ENCODE data around the gene PAPSS2.

Gene PAPSS2

DNA sequence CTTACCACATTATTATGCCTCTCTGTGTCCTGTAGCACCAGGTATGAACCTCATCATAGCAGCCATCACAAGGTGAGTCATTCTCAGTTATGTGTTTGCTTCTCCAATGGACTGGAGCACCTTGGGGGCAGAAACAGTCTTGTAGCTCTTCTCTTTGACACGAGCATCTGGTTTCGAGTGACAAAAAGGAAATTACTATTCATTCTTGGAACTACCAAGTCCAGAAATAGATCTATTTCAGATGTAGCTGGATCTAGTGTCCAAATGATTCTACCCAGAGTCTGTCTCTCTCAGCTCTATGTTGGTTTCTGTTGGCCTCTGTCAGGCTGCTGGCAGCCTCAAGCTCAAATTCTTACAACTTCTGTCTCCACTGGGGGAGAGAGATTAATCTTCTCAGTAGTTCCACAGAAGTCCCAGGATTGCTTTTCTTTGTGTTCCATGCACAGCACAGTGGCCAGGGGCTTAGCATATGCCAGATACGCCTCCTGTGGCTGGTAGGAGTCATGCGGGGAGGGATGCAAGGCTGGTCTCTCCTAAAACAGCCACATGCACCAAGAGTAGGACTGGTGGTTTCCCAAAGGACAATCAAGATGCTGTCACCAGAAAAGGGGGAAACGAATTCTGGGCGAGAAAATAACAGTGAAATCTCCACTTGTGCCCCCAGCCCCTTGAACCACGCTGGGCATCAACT lies 37.2 kb upstream of the PAPSS2 start:
- H3K4me2 ChIP-seq (ENCODE audit: low read depth, low read length, poor library complexity, severe bottlenecking): no peak overlapping the region
- 0 out of 2 replicates have a peak, but pooled peaks cover 1% of the 10 kb centered on the region for H3K27me3 ChIP-seq (ENCODE audit: low read length)
- no peaks in the 10 kb centered on the region for H3K36me3 ChIP-seq (ENCODE audit: low read length)
- H3K9me2 ChIP-seq (replicated peaks; ENCODE audit: insufficient read depth, low read length): no peaks in the 10 kb centered on the region
- no peak overlapping the region for H3K27ac ChIP-seq (ENCODE audit: low read depth, low read length)
- H3K9ac ChIP-seq (ENCODE audit: low read length): no peak overlapping the region
- H3F3A ChIP-seq (ENCODE audit: insufficient read depth): no peaks in the 10 kb centered on the region
- H3K9me3 ChIP-seq (ENCODE audit: insufficient read depth, low read length): no peaks in the 10 kb centered on the region
- no peak overlapping the region for H3K4me3 ChIP-seq (ENCODE audit: insufficient read depth, low read length, poor library complexity, severe bottlenecking)
- no peak for TF ChIP-seq EZH2phosphoT487 (conservative IDR thresholded peaks at IDR 0.05; ENCODE audit: low read length)
- TF ChIP-seq, protein P1, sequence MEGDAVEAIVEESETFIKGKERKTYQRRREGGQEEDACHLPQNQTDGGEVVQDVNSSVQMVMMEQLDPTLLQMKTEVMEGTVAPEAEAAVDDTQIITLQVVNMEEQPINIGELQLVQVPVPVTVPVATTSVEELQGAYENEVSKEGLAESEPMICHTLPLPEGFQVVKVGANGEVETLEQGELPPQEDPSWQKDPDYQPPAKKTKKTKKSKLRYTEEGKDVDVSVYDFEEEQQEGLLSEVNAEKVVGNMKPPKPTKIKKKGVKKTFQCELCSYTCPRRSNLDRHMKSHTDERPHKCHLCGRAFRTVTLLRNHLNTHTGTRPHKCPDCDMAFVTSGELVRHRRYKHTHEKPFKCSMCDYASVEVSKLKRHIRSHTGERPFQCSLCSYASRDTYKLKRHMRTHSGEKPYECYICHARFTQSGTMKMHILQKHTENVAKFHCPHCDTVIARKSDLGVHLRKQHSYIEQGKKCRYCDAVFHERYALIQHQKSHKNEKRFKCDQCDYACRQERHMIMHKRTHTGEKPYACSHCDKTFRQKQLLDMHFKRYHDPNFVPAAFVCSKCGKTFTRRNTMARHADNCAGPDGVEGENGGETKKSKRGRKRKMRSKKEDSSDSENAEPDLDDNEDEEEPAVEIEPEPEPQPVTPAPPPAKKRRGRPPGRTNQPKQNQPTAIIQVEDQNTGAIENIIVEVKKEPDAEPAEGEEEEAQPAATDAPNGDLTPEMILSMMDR (IDR thresholded peaks at IDR 0.05; ENCODE audit: insufficient read depth, low read length, poor library complexity, severe bottlenecking): no peak
- no peaks in the 10 kb centered on the region for H4K20me1 ChIP-seq (ENCODE audit: low read depth, low read length)
- H3K79me2 ChIP-seq (ENCODE audit: insufficient read depth, low read length): no peaks in the 10 kb centered on the region
- no peak overlapping the region for H2AFZ ChIP-seq (ENCODE audit: low read depth, low read length, severe bottlenecking)

DNA sequence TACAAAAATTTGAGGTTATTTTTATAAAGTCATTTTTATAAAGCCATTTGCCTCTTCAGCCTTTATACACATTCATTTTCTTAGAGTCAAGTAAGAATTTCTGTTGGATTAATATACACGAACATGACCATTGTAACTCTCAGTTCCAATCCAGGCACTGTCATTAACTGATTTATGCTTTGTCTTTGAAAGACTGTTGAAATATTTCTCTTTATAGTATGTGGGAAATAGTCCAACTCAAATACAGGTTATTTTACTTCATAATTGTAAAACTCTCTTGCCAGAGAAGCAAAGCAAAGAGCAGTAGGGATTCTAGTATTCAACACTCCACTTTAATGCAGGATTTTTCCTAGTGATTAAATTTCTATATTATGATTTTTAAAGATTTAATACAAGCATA lies 36.5 kb upstream of the PAPSS2 start:
- Histone ChIP-seq H2AFZ (ENCODE audit: low read depth, low read length, severe bottlenecking) (no peak overlapping the region), H3K9me2 (replicated peaks; ENCODE audit: insufficient read depth, low read length) (no peaks in the 10 kb centered on the region)

DNA sequence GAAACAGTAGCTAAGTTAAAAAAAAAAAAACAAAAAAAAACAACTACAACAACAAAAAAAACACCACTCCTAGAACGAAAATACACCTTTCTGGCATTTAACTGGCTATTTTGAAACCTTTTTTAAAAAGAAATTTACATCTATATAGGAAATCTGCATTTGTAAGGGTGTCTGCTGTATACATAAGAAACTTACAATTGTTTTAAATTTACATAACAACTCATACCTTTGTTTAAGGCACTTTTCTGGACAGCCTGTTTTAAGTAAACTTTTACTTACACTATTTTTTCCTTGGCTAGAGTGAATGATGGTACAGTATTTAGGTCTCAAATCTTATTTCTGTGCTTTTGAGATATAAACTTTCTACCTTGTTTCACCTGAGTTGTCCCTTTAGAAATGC lies 34.0 kb upstream of the PAPSS2 start:
- Histone ChIP-seq H3K4me3 (ENCODE audit: insufficient read depth, low read length, poor library complexity, severe bottlenecking) (no peak overlapping the region), H3K27me3 (ENCODE audit: low read length) (no peaks in the 10 kb centered on the region), H3F3A (ENCODE audit: insufficient read depth) (no peaks in the 10 kb centered on the region), H3K4me2 (ENCODE audit: low read depth, low read length, poor library complexity, severe bottlenecking) (no peak overlapping the region), H3K79me2 (ENCODE audit: insufficient read depth, low read length) (no peaks in the 10 kb centered on the region), H3K9me3 (ENCODE audit: insufficient read depth, low read length) (no peaks in the 10 kb centered on the region), H4K20me1 (ENCODE audit: low read depth, low read length) (no peaks in the 10 kb centered on the region), H3K27ac (ENCODE audit: low read depth, low read length) (no peak overlapping the region), H3K9me2 (replicated peaks; ENCODE audit: insufficient read depth, low read length) (no peaks in the 10 kb centered on the region), H2AFZ (ENCODE audit: low read depth, low read length, severe bottlenecking) (no peak overlapping the region), H3K36me3 (ENCODE audit: low read length) (no peaks in the 10 kb centered on the region), H3K9ac (ENCODE audit: low read length) (no peak overlapping the region)
- TF ChIP-seq, protein P1 (IDR thresholded peaks at IDR 0.05; ENCODE audit: insufficient read depth, low read length, poor library complexity, severe bottlenecking): no peak
- TF ChIP-seq EZH2phosphoT487 (conservative IDR thresholded peaks at IDR 0.05; ENCODE audit: low read length): no peak

More for the DNA sequence above, 36.5 kb upstream of the PAPSS2 start:
- Histone ChIP-seq H3K27me3 (ENCODE audit: low read length) (no peaks in the 10 kb centered on the region), H4K20me1 (ENCODE audit: low read depth, low read length) (no peaks in the 10 kb centered on the region), H3K79me2 (ENCODE audit: insufficient read depth, low read length) (no peaks in the 10 kb centered on the region), H3F3A (ENCODE audit: insufficient read depth) (no peaks in the 10 kb centered on the region), H3K4me2 (ENCODE audit: low read depth, low read length, poor library complexity, severe bottlenecking) (no peak overlapping the region), H3K4me3 (ENCODE audit: insufficient read depth, low read length, poor library complexity, severe bottlenecking) (no peak overlapping the region), H3K36me3 (ENCODE audit: low read length) (no peaks in the 10 kb centered on the region), H3K9ac (ENCODE audit: low read length) (no peak overlapping the region), H3K9me3 (ENCODE audit: insufficient read depth, low read length) (no peaks in the 10 kb centered on the region), H3K27ac (ENCODE audit: low read depth, low read length) (no peak overlapping the region)
- no peak for TF ChIP-seq EZH2phosphoT487 (conservative IDR thresholded peaks at IDR 0.05; ENCODE audit: low read length)
- TF ChIP-seq, protein P1 (IDR thresholded peaks at IDR 0.05; ENCODE audit: insufficient read depth, low read length, poor library complexity, severe bottlenecking): no peak

Data from SU-DHL-6 (cell line).